Coronary artery (tissue), 2 donors: Measurements from ENCODE around the gene KRT6C.
A peak's percentile ranks its signal among the peaks of the same experiment; 100 is the strongest.
"Not testable (repeated sequence)": the region's sequence is repeated elsewhere in the genome, so short reads cannot be mapped to it uniquely, and the experiment has no call there.

Experiments used
- DNase-seq: peaks from one replicate; pipeline ENCODE4 v3.0.0-alpha.2; 2017; ENCODE audit warnings: low spot score
- H3K27ac ChIP-seq, 2 donors: fragments of 200-600 bp; sonication (generic); one replicate each; pipeline ENCODE4 v1.5.1; 2016 to 2019
- H3K4me3 ChIP-seq: fragments of 200-600 bp; sonication (generic); 2 replicates; pipeline ENCODE4 v1.5.1; 2016; ENCODE audit warnings: mild to moderate bottlenecking, moderate library complexity
- CTCF ChIP-seq: fragments of 200-600 bp; sonication (generic); IDR thresholded peaks from one replicate; pipeline ENCODE4 v1.5.1; 2019; ENCODE audit warnings: antibody characterized with exemption

Gene KRT6C

DNA sequence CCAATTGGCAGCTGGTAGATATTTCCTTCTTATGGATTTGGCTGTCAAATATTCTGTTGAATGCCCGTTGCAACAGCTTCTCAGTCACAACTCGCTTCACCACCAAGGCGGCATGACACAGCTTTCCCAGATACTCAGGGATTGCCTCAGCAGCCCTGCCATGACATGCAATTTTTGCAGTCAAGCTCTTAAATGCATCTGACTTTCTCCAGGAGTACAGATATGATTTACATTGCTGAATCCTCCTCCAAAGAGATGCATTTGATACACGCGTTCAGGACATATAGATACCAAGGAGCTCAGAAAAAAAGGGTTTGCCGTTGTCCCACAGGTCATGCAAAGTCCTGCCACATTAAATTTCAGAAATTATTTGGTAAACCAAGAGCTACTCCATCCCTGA, 40.1 kb upstream of the KRT6C start:
- DNase-seq, result no peak
- H3K4me3 ChIP-seq, result no peak overlapping the region
- no peak overlapping the region for H3K27ac ChIP-seq
- TF ChIP-seq CTCF, result no peak

DNA sequence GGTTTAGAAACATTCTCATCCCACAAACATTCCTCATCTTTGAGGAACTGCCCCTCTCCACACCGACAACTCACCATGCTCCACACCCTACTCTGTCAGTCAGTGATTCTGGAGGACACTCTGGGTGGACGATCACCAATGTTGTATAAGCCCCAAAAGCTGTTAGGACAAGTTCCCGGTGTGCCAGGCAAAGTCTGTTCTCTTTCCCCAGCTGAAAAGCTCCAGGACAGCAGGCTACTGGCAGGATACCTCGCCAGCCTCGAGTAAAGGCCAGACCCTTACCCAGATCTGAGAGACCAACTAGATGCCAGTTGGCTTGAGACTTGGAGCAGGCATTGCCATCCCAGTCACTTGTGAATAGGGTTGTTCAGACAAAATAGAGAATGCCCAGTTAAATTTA, 34.6 kb upstream of the KRT6C start:
- H3K27ac ChIP-seq, result no peak overlapping the region
- no peak for TF ChIP-seq CTCF
- no peak for DNase-seq
- no peak overlapping the region for H3K4me3 ChIP-seq

GRCh38 chr12:52506858-52507715, 33.5 kb upstream of the KRT6C start:
- TF ChIP-seq CTCF, result peak; percentile 37
- no peak overlapping the region for H3K27ac ChIP-seq
- H3K4me3 ChIP-seq, result no peak overlapping the region
- DNase-seq, result no peak

DNA sequence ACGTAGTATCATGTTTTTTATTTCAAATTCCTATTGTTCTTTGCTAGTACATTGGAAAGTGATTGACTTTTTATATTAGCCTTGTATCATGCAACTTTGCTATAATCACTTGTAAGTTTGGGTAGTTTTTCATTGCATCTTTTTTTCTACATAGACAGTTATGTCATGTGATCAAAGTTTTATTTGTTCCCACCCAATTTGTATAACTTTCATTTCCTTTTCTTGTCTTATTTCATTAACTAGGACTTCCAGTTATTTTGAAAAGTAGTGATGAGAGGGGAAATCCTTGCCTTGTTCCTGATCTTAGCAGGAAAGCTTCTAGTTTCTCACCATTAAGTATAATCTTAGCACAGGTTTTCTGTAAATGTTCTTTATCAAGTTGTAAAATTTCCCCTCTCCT, 29.3 kb upstream of the KRT6C start:
- H3K27ac ChIP-seq, result no peak overlapping the region
- no peak for TF ChIP-seq CTCF
- H3K4me3 ChIP-seq, result no peak overlapping the region
- no peak for DNase-seq

- DNase-seq, result no peak
- Histone ChIP-seq H3K4me3 (no peak overlapping the region), H3K27ac (no peak overlapping the region)
- no peak for TF ChIP-seq CTCF
These were observed 27.9 kb upstream of the KRT6C start for GRCh38 chr12:52501490-52501889.

DNA sequence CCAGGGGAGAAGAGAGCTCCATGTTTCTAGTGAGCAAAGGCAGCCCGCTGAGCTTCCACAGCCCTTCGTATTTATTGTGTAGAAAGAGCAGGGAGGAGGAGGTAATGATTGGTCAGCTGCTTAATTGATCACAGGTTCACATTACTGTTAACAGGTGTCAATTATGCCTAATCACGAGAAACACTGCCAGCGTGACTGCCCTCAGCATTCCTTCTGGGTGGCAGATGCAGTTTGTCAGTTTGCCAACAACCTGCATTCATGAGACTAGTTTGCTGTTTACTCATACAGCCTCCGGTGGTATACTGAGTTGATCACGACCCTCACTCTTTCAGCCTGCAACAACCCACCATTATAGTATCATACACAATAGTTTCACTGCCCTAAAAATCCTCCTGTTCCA, 27.0 kb upstream of the KRT6C start:
- not testable (repeated sequence) for DNase-seq, H3K27ac ChIP-seq, H3K4me3 ChIP-seq

GRCh38 chr12:52499806-52500560, 26.4 kb upstream of the KRT6C start:
- no peak for DNase-seq
- TF ChIP-seq CTCF, result no peak
- Histone ChIP-seq H3K27ac (no peak overlapping the region), H3K4me3 (no peak overlapping the region)
